Endodermal cell (in vitro differentiated cells): ENCODE data around the gene AFP. TPM values are rescaled to one million over a fixed set of nuclear protein-coding genes. Genes with fewer than 3 reads are reported as not detected.

ENCODE experiments used
- DNase-seq: peaks from one replicate; pipeline ENCODE4 v3.0.0-alpha.2; 2017
- H3K27ac ChIP-seq: 2 replicates; pipeline ENCODE4 v1.5.1; 2013; ENCODE audit warnings: mild to moderate bottlenecking, low read depth, low read length, moderate library complexity
- H3K27me3 ChIP-seq: 2 replicates; pipeline ENCODE4 v1.6.1; 2013; ENCODE audit warnings: mild to moderate bottlenecking, low read length, moderate library complexity; ENCODE audit not compliant: insufficient read depth, control insufficient read depth, poor library complexity, severe bottlenecking
- H3K36me3 ChIP-seq: 2 replicates; pipeline ENCODE4 v1.7.0; 2013; ENCODE audit warnings: mild to moderate bottlenecking, low read length, moderate library complexity; ENCODE audit not compliant: control insufficient read depth, insufficient read depth
- H3K4me1 ChIP-seq: one replicate; pipeline ENCODE4 v1.7.0; 2013; ENCODE audit warnings: low read length; ENCODE audit not compliant: control insufficient read depth, insufficient read depth
- H3K4me3 ChIP-seq: 2 replicates; pipeline ENCODE4 v1.5.1; 2013; ENCODE audit warnings: mild to moderate bottlenecking, low read length, moderate library complexity
- H3K9ac ChIP-seq: 2 replicates; pipeline ENCODE4 v1.6.1; 2013; ENCODE audit warnings: mild to moderate bottlenecking, low read length, moderate library complexity; ENCODE audit not compliant: poor library complexity, severe bottlenecking; ENCODE audit errors: extremely low read depth
- H3K9me3 ChIP-seq: 2 replicates; pipeline ENCODE4 v1.6.1; 2013; ENCODE audit warnings: mild to moderate bottlenecking, low read length, moderate library complexity; ENCODE audit not compliant: control insufficient read depth
- H3K27ac Mint-ChIP-seq: 2 replicates; pipeline ENCODE4 v1.8.0; 2020; ENCODE audit warnings: mixed read lengths
- H3K27me3 Mint-ChIP-seq: 2 replicates; pipeline ENCODE4 v1.8.0; 2021; ENCODE audit warnings: mild to moderate bottlenecking, mixed read lengths; ENCODE audit not compliant: insufficient read depth
- H3K36me3 Mint-ChIP-seq: 2 replicates; pipeline ENCODE4 v1.8.0; 2020; ENCODE audit warnings: low read depth, mixed read lengths
- H3K4me1 Mint-ChIP-seq: 2 replicates; pipeline ENCODE4 v1.8.0; 2020; ENCODE audit warnings: mixed read lengths
- H3K4me3 Mint-ChIP-seq: 2 replicates; pipeline ENCODE4 v1.8.0; 2020; ENCODE audit warnings: mild to moderate bottlenecking, moderate library complexity, mixed read lengths
- H3K9me3 Mint-ChIP-seq: 2 replicates; pipeline ENCODE4 v1.8.0; 2020; ENCODE audit warnings: mild to moderate bottlenecking, mixed read lengths
- WGBS, 2 experiments: methylation state at CpG; one replicate each; pipeline versions ENCODE4 v1.1.5 to v1.1.7; 2013; ENCODE audit warnings: missing lambda C conversion rate in 2 of 2, mixed read lengths in 1 of 2; ENCODE audit not compliant: insufficient coverage in 1 of 2, insufficient read length in 1 of 2; 5-methylcytosine and 5-hydroxymethylcytosine counted together
- total RNA-seq, 2 donors: library from RNA; stranded (reverse); fragmentation: NEBNext Ultra II Directional in 1 of 2; extraction: Animal tissue kit (Norgen Biotek cat#: 25700) in 1 of 2; gene quantifications; 2 replicates in 1 of 2; 3 replicates in 1 of 2; pipeline ENCODE4 v1.2.1, GENCODE V29; 2021
- TF ChIP-seq, protein P1 (sequence below): fragments of 200-600 bp; sonication (generic); conservative IDR thresholded peaks from 2 replicates; pipeline ENCODE4 v1.5.0; 2021; ENCODE audit warnings: antibody characterized with exemption, mild to moderate bottlenecking

AFP gene
- total RNA-seq, 2 donors from 2014 or later, result 1.6 TPM; not detected in 1

DNA sequence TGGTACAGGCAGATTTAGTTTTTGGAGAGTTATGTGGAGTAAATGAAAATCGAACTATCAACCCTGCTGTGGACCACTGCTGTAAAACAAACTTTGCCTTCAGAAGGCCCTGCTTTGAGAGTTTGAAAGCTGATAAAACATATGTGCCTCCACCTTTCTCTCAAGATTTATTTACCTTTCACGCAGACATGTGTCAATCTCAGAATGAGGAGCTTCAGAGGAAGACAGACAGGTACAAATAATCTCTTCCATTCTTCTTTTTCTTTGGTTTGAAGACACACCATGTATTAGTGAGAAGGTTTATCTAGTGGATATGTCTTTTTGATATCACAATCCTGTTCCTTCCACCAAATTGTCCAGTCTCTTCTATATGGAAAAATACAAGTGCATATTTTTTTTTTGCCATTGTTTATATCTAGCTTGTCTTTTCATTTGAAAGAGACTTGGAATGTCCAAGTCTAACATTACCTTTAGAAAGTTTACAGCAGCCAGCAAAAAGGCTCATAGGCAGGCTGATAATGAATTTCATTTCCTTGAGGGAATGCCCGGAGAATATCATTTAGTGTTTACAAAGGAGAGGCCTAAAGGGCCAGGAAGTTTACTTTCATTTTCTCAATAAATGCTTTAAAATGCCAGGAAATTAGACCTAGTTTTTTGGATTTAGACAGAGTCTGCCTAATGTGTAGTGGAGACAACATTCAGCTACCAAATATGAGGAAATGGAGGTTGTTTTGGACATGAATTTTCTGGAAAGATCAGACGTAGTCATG lies 64.2 kb downstream of the AFP start:
- DNase-seq, result no peak
- no peak overlapping the region for H3K27ac Mint-ChIP-seq
- H3K4me3 ChIP-seq, result no peak overlapping the region
- H3K4me1 ChIP-seq, result peaks cover 8% of the 10 kb centered on the region
- no peak overlapping the region for H3K9ac ChIP-seq
- H3K27me3 ChIP-seq, result peaks cover 5% of the 10 kb centered on the region
- H3K4me1 Mint-ChIP-seq, result no peaks in the 10 kb centered on the region
- no peak overlapping the region for H3K27ac ChIP-seq
- 88 to 93% methylated on average over 1 to 3 of the region's 4 CpGs for WGBS, 2 experiments
- H3K9me3 Mint-ChIP-seq, result no peaks in the 10 kb centered on the region
- no peaks in the 10 kb centered on the region for H3K36me3 Mint-ChIP-seq
- no peaks in the 10 kb centered on the region for H3K36me3 ChIP-seq
- H3K4me3 Mint-ChIP-seq, result no peak overlapping the region
- H3K9me3 ChIP-seq, result no peaks in the 10 kb centered on the region
- peaks cover 2% of the 10 kb centered on the region for H3K27me3 Mint-ChIP-seq
- TF ChIP-seq, protein P1, sequence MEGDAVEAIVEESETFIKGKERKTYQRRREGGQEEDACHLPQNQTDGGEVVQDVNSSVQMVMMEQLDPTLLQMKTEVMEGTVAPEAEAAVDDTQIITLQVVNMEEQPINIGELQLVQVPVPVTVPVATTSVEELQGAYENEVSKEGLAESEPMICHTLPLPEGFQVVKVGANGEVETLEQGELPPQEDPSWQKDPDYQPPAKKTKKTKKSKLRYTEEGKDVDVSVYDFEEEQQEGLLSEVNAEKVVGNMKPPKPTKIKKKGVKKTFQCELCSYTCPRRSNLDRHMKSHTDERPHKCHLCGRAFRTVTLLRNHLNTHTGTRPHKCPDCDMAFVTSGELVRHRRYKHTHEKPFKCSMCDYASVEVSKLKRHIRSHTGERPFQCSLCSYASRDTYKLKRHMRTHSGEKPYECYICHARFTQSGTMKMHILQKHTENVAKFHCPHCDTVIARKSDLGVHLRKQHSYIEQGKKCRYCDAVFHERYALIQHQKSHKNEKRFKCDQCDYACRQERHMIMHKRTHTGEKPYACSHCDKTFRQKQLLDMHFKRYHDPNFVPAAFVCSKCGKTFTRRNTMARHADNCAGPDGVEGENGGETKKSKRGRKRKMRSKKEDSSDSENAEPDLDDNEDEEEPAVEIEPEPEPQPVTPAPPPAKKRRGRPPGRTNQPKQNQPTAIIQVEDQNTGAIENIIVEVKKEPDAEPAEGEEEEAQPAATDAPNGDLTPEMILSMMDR, result no peak

GRCh38 chr4:73501664-73502265 lies 65.7 kb downstream of the AFP start:
- H3K9me3 ChIP-seq, result no peaks in the 10 kb centered on the region
- no peak overlapping the region for H3K9ac ChIP-seq
- H3K9me3 Mint-ChIP-seq, result no peaks in the 10 kb centered on the region
- TF ChIP-seq, protein P1, result no peak
- H3K36me3 Mint-ChIP-seq, result no peaks in the 10 kb centered on the region
- H3K27me3 ChIP-seq, result peaks cover 5% of the 10 kb centered on the region
- H3K27me3 Mint-ChIP-seq, result peaks cover 2% of the 10 kb centered on the region
- DNase-seq, result no peak
- 92 to 93% methylated on average over 4 to 5 of the region's 5 CpGs for WGBS, 2 experiments
- H3K4me3 Mint-ChIP-seq, result no peak overlapping the region
- no peak overlapping the region for H3K4me3 ChIP-seq
- peaks cover 5% of the 10 kb centered on the region for H3K4me1 Mint-ChIP-seq
- no peaks in the 10 kb centered on the region for H3K36me3 ChIP-seq
- no peak overlapping the region for H3K27ac Mint-ChIP-seq
- H3K4me1 ChIP-seq, result peaks cover 8% of the 10 kb centered on the region
- H3K27ac ChIP-seq, result no peak overlapping the region

DNA sequence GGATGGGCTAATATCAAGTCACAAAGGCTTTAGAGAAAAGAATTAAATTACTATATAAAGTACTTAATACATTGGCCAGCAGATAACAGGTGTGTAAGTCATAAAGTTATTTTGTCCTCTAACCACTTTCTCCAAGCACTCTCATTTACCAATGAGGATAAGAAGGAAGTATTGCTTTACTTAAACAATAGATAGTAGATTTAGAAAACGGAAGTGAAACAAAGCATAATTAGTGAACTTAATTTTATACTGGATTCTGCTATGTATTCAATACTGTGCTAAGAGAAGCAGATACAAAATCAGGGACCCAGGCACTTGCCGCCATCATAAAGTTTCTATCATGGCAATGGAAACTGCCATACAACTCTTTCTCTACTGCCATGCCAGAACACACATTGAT lies 69.5 kb downstream of the AFP start:
- H3K4me1 Mint-ChIP-seq, result peaks cover 12% of the 10 kb centered on the region
- no peaks in the 10 kb centered on the region for H3K9me3 Mint-ChIP-seq
- H3K27me3 ChIP-seq, result peaks cover 5% of the 10 kb centered on the region
- H3K9me3 ChIP-seq, result peaks cover 3% of the 10 kb centered on the region
- H3K9ac ChIP-seq, result no peak overlapping the region
- no peak overlapping the region for H3K27ac ChIP-seq
- no peak overlapping the region for H3K4me3 Mint-ChIP-seq
- H3K4me1 ChIP-seq, result peaks cover 12% of the 10 kb centered on the region
- no peaks in the 10 kb centered on the region for H3K36me3 Mint-ChIP-seq
- TF ChIP-seq, protein P1, result no peak
- WGBS, 2 experiments, result 100% methylated on average over 2 of the region's 2 CpGs; no CpG with 5 or more reads in 1 of the 2 experiments
- no peak overlapping the region for H3K27ac Mint-ChIP-seq
- no peak for DNase-seq
- H3K36me3 ChIP-seq, result no peaks in the 10 kb centered on the region
- H3K4me3 ChIP-seq, result no peak overlapping the region
- H3K27me3 Mint-ChIP-seq, result peaks cover 2% of the 10 kb centered on the region

Other genes starting within 250 kb of the AFP start
- gene ANKRD17, start 177.4 kb upstream of the AFP start, total RNA-seq, result 10 to 100 TPM; 83.6 to 84.3 TPM
- gene ALB, start 31.9 kb upstream of the AFP start, total RNA-seq, result 1 to 10 TPM; 1.4 to 3.5 TPM
- not detected for gene AFM, start 45.5 kb downstream of the AFP start, total RNA-seq
- 1 to 10 TPM; 1.2 to 3.9 TPM for gene RASSF6, start 184.2 kb downstream of the AFP start, total RNA-seq